B cell (primary cell): ENCODE results near the gene STIM1. TPM values are rescaled to one million over a fixed set of nuclear protein-coding genes. Genes with fewer than 3 reads are reported as not detected.

Experiments used
- ATAC-seq: fragments of 200-7000 bp; cut with Tn5 transposase; one replicate; pipeline ENCODE4 v1.10.0; 2021; ENCODE audit warnings: low read depth, mild to moderate bottlenecking, moderate number of reproducible peaks, moderate library complexity
- CTCF ChIA-PET: fragments of 350-600 bp; sonication (Branson Sonifier 250); formaldehyde crosslinking; loops from one replicate; lab custom pipeline; 2021; ENCODE audit warnings: antibody characterized with exemption, inconsistent platforms; lab: Charles Lee
- POLR2A ChIA-PET: fragments of 350-600 bp; sonication (Branson Sonifier 250); formaldehyde crosslinking; loops from one replicate; lab custom pipeline; 2021; ENCODE audit warnings: antibody characterized with exemption; lab: Charles Lee
- DNase-seq: peaks from one replicate; pipeline ENCODE4 v3.0.0; 2013
- H2AFZ ChIP-seq: 2 replicates; pipeline ENCODE4 v1.6.1; 2012; ENCODE audit warnings: mild to moderate bottlenecking, low read depth, low read length; ENCODE audit not compliant: insufficient read depth, poor library complexity, severe bottlenecking
- H3K27ac ChIP-seq, 2 donors: 1 replicate in 1 of 2; 2 replicates in 1 of 2; pipeline ENCODE4 v1.5.1; 2012 to 2013; ENCODE audit warnings: low read length in 2 of 2, mild to moderate bottlenecking in 2 of 2, moderate library complexity in 1 of 2
- H3K27me3 ChIP-seq, 4 experiments: fragments of 200-600 bp in 1 of 4; sonication (generic) in 1 of 4; replicated peaks in 1 of 4; 1 replicate in 2 of 4; 2 replicates in 2 of 4; pipeline versions ENCODE4 v1.6.1 to v1.7.0; 2013 to 2016; ENCODE audit warnings: low read length in 3 of 4, mild to moderate bottlenecking in 2 of 4, mixed read lengths in 1 of 4, moderate library complexity in 1 of 4; ENCODE audit not compliant: insufficient read depth in 4 of 4, control insufficient read depth in 3 of 4; ENCODE audit errors: control extremely low read depth in 1 of 4
- H3K36me3 ChIP-seq, 2 experiments: replicated peaks in 1 of 2; 1 replicate in 1 of 2; 2 replicates in 1 of 2; pipeline versions ENCODE4 v1.6.1 to v1.7.1; 2013; ENCODE audit warnings: low read length in 1 of 2; ENCODE audit not compliant: insufficient read depth in 2 of 2, control insufficient read depth in 1 of 2; ENCODE audit errors: control extremely low read depth in 1 of 2, extremely low read depth in 1 of 2
- H3K4me1 ChIP-seq, 2 donors: fragments of 200-600 bp in 1 of 2; sonication (generic) in 1 of 2; 1 replicate in 1 of 2; 2 replicates in 1 of 2; pipeline versions ENCODE4 v1.5.1 to v1.6.1; 2013 to 2017; ENCODE audit warnings: low read length in 2 of 2; ENCODE audit not compliant: control insufficient read depth in 2 of 2, insufficient read depth in 2 of 2
- H3K4me2 ChIP-seq: replicated peaks from 2 replicates; pipeline ENCODE3; 2012; ENCODE audit warnings: mild to moderate bottlenecking, low read depth, low read length; ENCODE audit not compliant: poor library complexity, severe bottlenecking
- H3K4me3 ChIP-seq, 5 experiments: fragments of 200-600 bp in 1 of 5; sonication (generic) in 1 of 5; 1 replicate in 3 of 5; 2 replicates in 2 of 5; pipeline versions ENCODE4 v1.5.1 to v1.7.0; 2011 to 2016; ENCODE audit warnings: low read length in 4 of 5, mild to moderate bottlenecking in 4 of 5, low read depth in 2 of 5, control low read depth in 1 of 5, moderate library complexity in 1 of 5; ENCODE audit not compliant: insufficient read depth in 1 of 5; ENCODE audit errors: control extremely low read depth in 1 of 5, extremely low read depth in 1 of 5
- H3K79me2 ChIP-seq: fragments of 200-600 bp; sonication (generic); one replicate; pipeline ENCODE4 v1.6.0; 2016; ENCODE audit warnings: low read length; ENCODE audit not compliant: control insufficient read depth, insufficient read depth
- H3K9ac ChIP-seq: fragments of 200-600 bp; sonication (generic); 2 replicates; pipeline ENCODE4 v1.6.1; 2017; ENCODE audit warnings: mild to moderate bottlenecking, low read length, moderate library complexity
- H3K9me3 ChIP-seq, 3 donors: one replicate each; pipeline versions ENCODE4 v1.6.1 to v1.7.1; 2013; ENCODE audit warnings: low read length in 2 of 3; ENCODE audit not compliant: control insufficient read depth in 2 of 3, insufficient read depth in 1 of 3; ENCODE audit errors: control extremely low read depth in 1 of 3
- H4K20me1 ChIP-seq: 2 replicates; pipeline ENCODE4 v1.6.0; 2012; ENCODE audit warnings: mild to moderate bottlenecking, low read length; ENCODE audit not compliant: insufficient read depth, control insufficient read depth, poor library complexity, severe bottlenecking
- H3K27ac Mint-ChIP-seq: one replicate; pipeline ENCODE4 v1.8.0; 2021; ENCODE audit warnings: mixed read lengths
- H3K27me3 Mint-ChIP-seq: one replicate; pipeline ENCODE4 v1.8.0; 2021; ENCODE audit warnings: mixed read lengths
- H3K4me1 Mint-ChIP-seq: one replicate; pipeline ENCODE4 v1.8.0; 2021; ENCODE audit warnings: mixed read lengths
- H3K4me3 Mint-ChIP-seq: one replicate; pipeline ENCODE4 v1.8.0; 2021; ENCODE audit warnings: mixed read lengths
- H3K9me3 Mint-ChIP-seq: one replicate; pipeline ENCODE4 v1.8.0; 2022; ENCODE audit warnings: mixed read lengths; ENCODE audit not compliant: insufficient read depth
- EZH2 ChIP-seq: IDR thresholded peaks from 2 replicates; pipeline ENCODE4 v1.6.1; 2012; ENCODE audit warnings: borderline replicate concordance, low read depth, mild to moderate bottlenecking, moderate library complexity, low read length; ENCODE audit not compliant: insufficient read depth, poor library complexity, severe bottlenecking
- WGBS: methylation state at CpG from one replicate; pipeline ENCODE4 v1.1.5; 2013; ENCODE audit warnings: missing lambda C conversion rate; ENCODE audit not compliant: insufficient coverage; 5-methylcytosine and 5-hydroxymethylcytosine counted together
- intact Hi-C: fragments of 100-400 bp; cut with micrococcal nuclease; formaldehyde crosslinking; loops from one replicate; pipeline ENCODE4 v1.10.0; 2022
- polyA plus RNA-seq: library from polyadenylated mRNA; depleted of rRNA; stranded (reverse); fragments of >200 nt; gene quantifications from 2 replicates; pipeline ENCODE4 v1.2.3, GENCODE V29; 2012
- total RNA-seq, 2 donors: library from RNA; stranded (reverse); fragments of 120-200 nt in 1 of 2; gene quantifications; 1 replicate in 1 of 2; 2 replicates in 1 of 2; pipeline versions ENCODE4 v1.2.3 to v1.2.4, GENCODE V29; 2013 to 2022
- TF ChIP-seq, protein P1 (sequence below): fragments of 200-600 bp; IDR thresholded peaks from one replicate; pipeline ENCODE4 v1.8.0; 2022; ENCODE audit warnings: antibody characterized with exemption, mild to moderate bottlenecking

Gene STIM1
- total and polyA plus RNA-seq, 2 donors (not counting 1 experiment from before 2014, with no cell fraction given): 59.4 to 76.7 TPM

DNA sequence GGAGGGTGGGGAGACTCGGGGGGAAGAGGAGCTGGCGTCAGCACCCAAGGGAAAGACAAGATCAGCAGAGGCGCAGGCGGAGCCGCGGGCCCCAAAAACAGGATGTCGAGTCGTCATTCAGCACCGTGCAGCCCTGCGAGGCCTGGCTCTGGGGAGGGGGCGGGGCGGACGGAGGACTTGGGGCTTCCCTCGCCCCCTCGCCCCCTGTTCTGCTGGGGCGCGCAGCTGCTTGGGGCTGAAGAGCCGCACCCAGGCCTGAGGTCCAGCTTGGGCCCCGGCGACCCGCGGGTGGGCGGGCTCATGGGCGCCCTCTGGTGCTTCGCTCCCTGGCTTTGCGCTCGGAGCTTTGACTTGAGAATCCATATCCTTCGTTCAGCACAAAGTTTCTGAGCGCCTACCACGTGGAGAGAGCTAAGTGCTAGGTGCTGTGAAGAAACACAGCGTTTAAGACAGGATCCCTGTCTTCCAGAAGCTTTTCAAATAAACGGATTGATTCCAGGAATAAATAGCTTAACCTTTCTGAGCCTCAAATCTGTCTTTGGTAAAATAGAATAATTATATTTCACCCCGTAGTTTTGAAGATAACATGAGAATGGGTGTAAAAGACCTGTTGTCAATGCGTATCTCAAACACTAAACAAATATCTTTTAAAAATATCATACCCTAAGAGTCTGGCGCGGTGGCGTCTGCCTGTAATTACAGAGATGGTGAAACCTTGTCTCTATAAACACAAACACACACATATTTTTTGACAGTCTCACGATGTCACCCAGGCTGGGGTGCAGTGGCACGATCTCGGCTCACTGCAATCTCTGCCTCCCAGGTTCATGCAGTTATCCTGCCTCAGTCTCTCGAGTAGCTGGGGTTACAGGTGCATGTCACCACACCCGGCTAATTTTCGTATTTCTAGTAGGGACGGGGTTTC is 13.8 kb upstream of the STIM1 start:
- Histone ChIP-seq H3K27ac (peak overlapping the region; percentile 95 to 98), H3K4me3 (peak overlapping the region; percentile 31 to 89 (median 85)), H3K4me1 (peaks cover 39 to 44% of the 10 kb centered on the region in 2 donors), H3K9me3 (no peaks in the 10 kb centered on the region), H3K79me2 (peaks cover 44% of the 10 kb centered on the region), H4K20me1 (peaks cover 32% of the 10 kb centered on the region), H3K27me3 (no peaks in the 10 kb centered on the region), H2AFZ (peak overlapping the region; percentile 45), H3K36me3 (no peaks in the 10 kb centered on the region), H3K4me2 (peak overlapping the region; percentile 98), H3K9ac (peak overlapping the region; percentile 88)
- ATAC-seq (no peak), DNase-seq (peak; percentile 99)
- TF ChIP-seq EZH2: no peak
- TF ChIP-seq, protein P1, sequence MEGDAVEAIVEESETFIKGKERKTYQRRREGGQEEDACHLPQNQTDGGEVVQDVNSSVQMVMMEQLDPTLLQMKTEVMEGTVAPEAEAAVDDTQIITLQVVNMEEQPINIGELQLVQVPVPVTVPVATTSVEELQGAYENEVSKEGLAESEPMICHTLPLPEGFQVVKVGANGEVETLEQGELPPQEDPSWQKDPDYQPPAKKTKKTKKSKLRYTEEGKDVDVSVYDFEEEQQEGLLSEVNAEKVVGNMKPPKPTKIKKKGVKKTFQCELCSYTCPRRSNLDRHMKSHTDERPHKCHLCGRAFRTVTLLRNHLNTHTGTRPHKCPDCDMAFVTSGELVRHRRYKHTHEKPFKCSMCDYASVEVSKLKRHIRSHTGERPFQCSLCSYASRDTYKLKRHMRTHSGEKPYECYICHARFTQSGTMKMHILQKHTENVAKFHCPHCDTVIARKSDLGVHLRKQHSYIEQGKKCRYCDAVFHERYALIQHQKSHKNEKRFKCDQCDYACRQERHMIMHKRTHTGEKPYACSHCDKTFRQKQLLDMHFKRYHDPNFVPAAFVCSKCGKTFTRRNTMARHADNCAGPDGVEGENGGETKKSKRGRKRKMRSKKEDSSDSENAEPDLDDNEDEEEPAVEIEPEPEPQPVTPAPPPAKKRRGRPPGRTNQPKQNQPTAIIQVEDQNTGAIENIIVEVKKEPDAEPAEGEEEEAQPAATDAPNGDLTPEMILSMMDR: peak; percentile 81
- no peaks in the 10 kb centered on the region for H3K9me3 Mint-ChIP-seq
- intact Hi-C loops: loop anchor here (1.0 to 2.0 kb wide), 7 partner anchors 13 to 253 kb away; partner anchors contain the start of genes NUP98, PGAP2 and RRM1
- peaks cover 48% of the 10 kb centered on the region for H3K4me1 Mint-ChIP-seq
- CTCF ChIA-PET: interaction anchor here (0.6 to 28.7 kb wide), 31 partner anchors 11 to 255 kb away, joined by 3 to 819 read pairs (median 5); partner anchors contain the start of genes NUP98, PGAP2 and STIM1
- peak overlapping the region; percentile 84 for H3K4me3 Mint-ChIP-seq
- WGBS: 14% methylated on average over 37 of the region's 44 CpGs
- no peaks in the 10 kb centered on the region for H3K27me3 Mint-ChIP-seq
- POLR2A ChIA-PET: interaction anchor here (0.6 to 2.6 kb wide), 17 partner anchors 9 to 1457 kb away, joined by 3 to 69 read pairs (median 6); partner anchors contain the start of genes NUP98, PGAP2 and STIM1
- H3K27ac Mint-ChIP-seq: peak overlapping the region; percentile 98
